HG02610 (cell line): ENCODE data around the gene ELN.

ENCODE experiments used
- ATAC-seq: cut with Tn5 transposase; IDR thresholded peaks from one replicate; pipeline ENCODE4 v1.9.1; 2021; ENCODE audit warnings: mild to moderate bottlenecking, moderate library complexity; ENCODE audit not compliant: unreplicated experiment

ELN gene

DNA sequence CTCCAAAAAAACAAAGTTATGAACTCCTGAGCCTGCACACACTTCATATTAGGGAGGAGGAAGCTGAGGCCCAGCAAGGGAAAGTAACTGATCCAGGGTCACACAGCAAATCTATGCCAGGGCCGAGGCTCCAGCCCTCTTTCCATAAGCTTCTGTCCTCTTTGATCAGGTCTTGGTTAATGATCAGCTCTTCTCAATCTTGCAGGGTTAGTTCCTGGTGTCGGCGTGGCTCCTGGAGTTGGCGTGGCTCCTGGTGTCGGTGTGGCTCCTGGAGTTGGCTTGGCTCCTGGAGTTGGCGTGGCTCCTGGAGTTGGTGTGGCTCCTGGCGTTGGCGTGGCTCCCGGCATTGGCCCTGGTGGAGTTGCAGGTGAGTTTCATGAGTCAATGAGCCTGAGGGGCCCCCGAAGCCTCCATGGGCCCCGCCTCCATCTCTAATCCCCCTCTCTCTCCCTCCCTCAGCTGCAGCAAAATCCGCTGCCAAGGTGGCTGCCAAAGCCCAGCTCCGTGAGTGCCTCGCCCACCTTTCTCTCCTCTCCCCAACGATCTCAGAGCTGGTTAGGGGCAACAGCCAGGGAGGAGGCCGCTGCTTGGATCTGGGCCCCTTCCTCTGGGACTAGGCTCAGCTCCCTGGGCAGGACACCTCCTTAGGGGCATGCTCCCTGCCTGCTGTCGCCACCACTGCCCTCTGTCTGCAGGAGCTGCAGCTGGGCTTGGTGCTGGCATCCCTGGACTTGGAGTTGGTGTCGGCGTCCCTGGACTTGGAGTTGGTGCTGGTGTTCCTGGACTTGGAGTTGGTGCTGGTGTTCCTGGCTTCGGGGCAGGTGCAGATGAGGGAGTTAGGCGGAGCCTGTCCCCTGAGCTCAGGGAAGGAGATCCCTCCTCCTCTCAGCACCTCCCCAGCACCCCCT lies 32.0 kb downstream of the ELN start:
- no peak for ATAC-seq

GRCh38 chr7:74061840-74062539 lies 34.0 kb downstream of the ELN start:
- no peak for ATAC-seq

DNA sequence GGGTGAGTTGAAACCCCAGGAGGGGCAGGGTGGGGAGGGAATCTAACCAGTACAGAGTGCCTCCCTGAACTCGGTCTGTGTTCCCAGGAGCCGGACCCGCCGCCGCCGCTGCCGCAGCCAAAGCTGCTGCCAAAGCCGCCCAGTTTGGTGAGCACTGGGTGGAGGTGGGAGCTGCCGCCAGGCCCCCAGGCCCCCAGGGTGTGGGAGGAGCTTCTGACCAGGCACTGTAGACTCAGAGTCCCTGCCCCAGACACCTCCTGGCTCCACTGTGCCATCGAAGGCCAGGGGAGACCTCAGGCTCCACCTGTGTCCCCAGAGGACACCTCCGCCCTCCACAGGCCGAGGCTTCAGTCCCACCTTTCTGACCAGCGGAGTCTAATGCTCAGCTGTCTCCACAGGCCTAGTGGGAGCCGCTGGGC lies 35.3 kb downstream of the ELN start:
- ATAC-seq, result no peak

GRCh38 chr7:74063646-74064045 lies 35.7 kb downstream of the ELN start:
- ATAC-seq, result no peak

DNA sequence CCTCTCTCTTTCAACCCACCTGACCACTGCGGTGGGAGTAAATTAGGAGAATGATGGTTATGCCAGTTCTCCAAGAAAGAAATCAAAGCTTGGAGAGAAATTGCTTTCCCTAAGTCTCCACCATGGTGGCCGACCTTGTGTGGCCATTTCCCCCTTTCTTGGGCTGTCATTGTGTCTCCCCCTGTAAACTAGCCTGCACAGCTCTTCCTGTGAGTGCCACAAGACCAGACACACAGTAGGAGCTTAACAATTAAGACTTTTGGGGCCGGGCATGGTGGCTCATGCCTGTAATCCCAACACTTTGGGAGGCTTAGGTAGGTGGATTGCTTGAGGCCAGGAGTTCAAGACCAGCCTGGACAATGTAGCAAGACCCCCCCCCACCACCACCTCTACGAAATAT lies 36.7 kb downstream of the ELN start:
- ATAC-seq, result no peak

DNA sequence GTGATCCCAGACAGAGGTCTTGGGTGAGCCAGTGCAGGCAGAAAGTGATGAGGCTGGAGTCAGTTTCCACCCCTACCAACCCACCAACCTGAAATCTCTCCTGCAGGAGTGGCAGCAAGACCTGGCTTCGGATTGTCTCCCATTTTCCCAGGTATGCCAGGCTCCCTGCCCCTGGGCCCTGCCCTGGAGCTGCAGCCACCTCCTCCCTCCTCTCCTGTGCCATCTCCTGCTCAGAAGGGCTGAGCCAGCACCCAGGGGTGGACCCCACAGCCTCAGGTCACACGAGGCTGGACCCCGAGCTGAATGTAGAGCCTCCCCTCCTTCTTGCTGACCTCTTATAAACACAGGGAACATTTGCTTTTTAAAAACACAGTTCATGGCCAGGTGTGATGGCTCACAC lies 38.7 kb downstream of the ELN start:
- no peak for ATAC-seq

GRCh38 chr7:74068378-74069085 lies 40.6 kb downstream of the ELN start:
- ATAC-seq, result no peak

DNA sequence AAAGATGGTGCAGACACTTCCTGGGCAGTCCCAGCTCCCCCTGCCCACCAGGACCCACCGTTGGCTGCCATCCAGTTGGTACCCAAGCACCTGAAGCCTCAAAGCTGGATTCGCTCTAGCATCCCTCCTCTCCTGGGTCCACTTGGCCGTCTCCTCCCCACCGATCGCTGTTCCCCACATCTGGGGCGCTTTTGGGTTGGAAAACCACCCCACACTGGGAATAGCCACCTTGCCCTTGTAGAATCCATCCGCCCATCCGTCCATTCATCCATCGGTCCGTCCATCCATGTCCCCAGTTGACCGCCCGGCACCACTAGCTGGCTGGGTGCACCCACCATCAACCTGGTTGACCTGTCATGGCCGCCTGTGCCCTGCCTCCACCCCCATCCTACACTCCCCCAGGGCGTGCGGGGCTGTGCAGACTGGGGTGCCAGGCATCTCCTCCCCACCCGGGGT lies 41.1 kb downstream of the ELN start:
- ATAC-seq, result no peak

DNA sequence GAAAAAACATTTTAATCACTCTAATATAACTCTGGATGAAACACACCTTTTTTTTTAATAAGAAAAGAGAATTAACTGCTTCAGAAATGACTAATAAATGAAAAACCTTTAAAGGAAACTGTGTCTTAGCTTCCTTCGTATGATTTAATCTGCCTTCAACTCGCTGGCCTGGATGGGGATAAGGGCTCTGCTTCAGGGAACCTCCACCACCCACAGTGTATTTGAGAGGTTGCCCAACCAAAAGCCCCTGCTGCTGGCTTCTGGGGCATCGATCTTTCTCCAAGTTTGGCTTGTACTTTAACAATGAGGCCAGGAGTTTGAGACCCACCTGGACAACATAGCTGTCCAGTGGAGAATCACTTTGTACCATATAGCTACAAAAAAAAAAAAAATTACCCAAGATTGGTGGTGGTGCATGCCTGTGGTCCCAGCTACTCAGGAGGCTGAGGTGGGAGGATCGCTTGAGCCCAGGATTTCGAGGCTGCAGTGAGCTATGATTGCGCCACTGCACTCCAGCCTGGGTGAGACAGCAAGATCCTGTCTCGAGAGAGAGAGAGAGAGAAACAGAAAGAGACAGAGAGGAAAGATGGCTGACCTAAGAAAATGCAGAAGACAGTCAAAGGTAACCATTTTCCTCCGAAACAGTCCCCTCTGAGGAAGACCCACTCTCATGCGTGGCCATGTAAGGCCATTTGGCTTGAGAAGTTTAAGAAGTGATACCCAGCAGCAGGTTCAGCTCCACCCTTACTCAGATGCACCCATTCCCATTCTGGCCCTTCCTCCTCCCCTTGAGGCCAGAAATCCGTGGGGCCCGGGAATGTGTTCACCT lies 42.0 kb downstream of the ELN start:
- ATAC-seq, result no peak

DNA sequence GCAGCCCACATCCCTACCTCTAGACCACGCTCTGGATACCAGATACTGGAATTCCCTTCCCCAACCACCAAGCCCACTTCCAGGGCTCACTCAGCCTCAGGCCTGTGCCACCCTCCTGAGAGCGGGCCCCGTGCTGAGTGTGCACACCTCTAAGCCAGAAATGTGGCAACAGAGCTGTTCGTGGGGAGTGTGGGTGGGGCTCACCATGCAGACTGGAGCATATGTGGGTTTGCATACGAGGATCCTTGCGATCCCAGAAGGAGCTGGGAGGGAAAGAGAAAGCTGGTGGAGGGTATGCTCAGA lies 42.6 kb downstream of the ELN start:
- ATAC-seq, result no peak

- no peak for ATAC-seq
Observed at GRCh38 chr7:74071121-74071520, 43.1 kb downstream of the ELN start.

- ATAC-seq, result no peak
Observed at GRCh38 chr7:74074770-74075169, 46.8 kb downstream of the ELN start.

- no peak for ATAC-seq
Observed at GRCh38 chr7:74078461-74078860, 50.5 kb downstream of the ELN start.

DNA sequence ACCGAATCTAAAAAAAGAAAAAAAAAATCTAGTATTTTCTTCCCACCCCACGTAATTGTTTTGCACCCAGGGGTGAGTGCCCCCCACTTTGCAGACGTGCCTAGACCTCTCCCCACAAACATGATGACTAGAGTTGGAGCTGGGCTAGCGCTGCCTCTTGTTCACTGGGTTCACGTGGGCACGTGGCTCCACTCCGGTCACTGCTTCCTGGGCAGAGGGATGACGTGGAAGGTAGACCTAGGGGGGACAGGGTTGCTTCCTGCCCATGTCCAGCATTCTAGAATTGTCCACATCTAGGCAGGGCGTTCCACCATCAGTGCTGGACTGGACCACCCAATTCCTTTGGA lies 54.8 kb downstream of the ELN start:
- no peak for ATAC-seq

DNA sequence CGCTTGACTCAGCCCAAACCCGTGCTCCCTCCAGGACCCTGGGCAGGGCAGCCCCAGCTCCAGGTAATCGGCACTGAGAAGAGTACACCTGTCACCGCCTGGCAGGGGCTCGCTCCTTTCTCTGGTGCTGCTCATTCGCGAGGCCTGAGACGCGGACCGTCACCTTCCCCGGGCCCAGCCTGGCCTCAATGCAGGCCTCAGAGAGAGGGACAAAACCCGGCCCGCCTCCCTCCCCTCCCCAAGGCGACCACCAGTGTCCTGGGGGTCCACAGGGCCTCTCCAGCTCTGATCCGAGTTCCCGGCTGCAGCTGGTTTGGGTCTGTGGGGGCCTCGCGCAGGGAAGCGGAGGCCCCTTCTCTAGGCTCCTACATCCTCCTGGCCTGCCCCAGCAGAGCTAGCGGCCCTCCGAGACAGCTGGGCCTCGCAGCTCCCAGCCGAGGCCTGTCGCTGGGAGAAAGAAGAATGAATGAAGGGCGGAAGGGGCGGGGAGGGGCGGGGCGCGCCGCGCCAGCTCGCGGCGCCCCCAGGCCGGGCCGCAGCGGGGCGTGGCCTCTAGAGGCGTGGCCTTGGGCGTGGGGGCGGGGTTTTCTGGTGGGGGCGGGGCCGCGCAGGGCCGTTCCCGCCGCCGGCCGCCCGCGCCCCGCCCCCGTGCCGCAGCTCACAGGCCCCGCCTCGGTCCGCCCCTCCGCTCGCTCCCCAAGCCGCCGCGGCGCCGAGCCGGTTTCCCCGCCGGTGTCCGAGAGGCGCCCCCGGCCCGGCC lies 55.3 kb downstream of the ELN start, which contains the start of gene LIMK1:
Gene LIMK1 (plus strand): TSS at position 688 of the 760 bp plus-strand sequence. CDS start 187 bp downstream, outside the sequence.
- ATAC-seq, result peak; percentile 64

GRCh38 chr7:74083928-74084721 lies 56.2 kb downstream of the ELN start:
- ATAC-seq, result peak; percentile 47

GRCh38 chr7:74084722-74085578 lies 57.0 kb downstream of the ELN start:
- no peak for ATAC-seq

DNA sequence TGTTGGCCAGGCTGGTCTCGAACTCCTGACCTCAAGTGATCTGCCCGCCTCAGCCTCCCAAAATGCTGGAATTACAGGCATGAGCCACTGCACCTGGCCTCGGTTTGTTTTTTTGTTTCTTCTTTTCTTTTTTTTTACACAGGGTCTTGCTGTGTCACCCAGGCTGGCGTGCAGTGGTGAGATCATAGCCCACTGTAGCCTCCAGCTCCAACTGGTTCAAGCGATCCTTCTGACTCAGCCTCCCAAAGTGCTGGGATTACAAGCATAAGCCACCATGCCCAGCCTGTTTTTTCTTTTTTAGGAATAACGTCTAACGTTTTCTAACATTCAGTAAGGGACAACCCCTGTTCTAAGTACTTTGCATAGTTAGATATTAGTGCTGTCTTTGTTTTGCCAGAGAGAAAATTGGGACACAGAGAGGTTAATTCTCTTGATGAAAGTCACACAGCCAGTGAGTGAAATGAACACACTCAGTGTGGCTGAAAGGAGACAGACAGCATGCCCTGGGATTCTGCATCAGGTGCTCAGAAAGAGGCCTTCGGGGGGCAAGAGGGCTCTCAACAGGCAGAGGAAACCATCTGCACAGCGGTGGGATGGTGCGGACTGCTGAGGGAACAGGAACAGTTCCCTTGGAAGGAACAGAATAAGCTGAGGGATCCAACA lies 59.9 kb downstream of the ELN start:
- ATAC-seq, result no peak
